Spinal cord (tissue), 10 donors: ENCODE data around the gene MRPS12. TPM values are rescaled to one million over a fixed set of nuclear protein-coding genes. Genes with fewer than 3 reads are reported as not detected.

ENCODE experiments used
- DNase-seq, 6 donors: peaks; one replicate each; pipeline versions ENCODE4 v3.0.0 to v3.0.0-alpha.2; 2013 to 2015; ENCODE audit warnings: low spot score in 6 of 6, low read depth in 4 of 6
- H3K27ac ChIP-seq: one replicate; pipeline ENCODE4 v1.5.1; 2013; ENCODE audit warnings: low read depth, low read length, control low read depth
- H3K27me3 ChIP-seq: one replicate; pipeline ENCODE4 v1.6.1; 2013; ENCODE audit warnings: low read length; ENCODE audit not compliant: control insufficient read depth, insufficient read depth
- H3K36me3 ChIP-seq: one replicate; pipeline ENCODE4 v1.6.1; 2013; ENCODE audit warnings: low read length; ENCODE audit not compliant: control insufficient read depth, insufficient read depth
- H3K4me1 ChIP-seq: one replicate; pipeline ENCODE4 v1.6.1; 2013; ENCODE audit warnings: low read length; ENCODE audit not compliant: control insufficient read depth, insufficient read depth
- H3K4me3 ChIP-seq: one replicate; pipeline ENCODE4 v1.5.1; 2013; ENCODE audit warnings: low read depth, low read length, control low read depth
- H3K9me3 ChIP-seq: one replicate; pipeline ENCODE4 v1.6.1; 2013; ENCODE audit warnings: low read length; ENCODE audit not compliant: control insufficient read depth, insufficient read depth
- WGBS: methylation state at CpG from one replicate; pipeline ENCODE4 v1.1.5; 2013; ENCODE audit warnings: missing lambda C conversion rate; ENCODE audit not compliant: insufficient coverage; 5-methylcytosine and 5-hydroxymethylcytosine counted together
- polyA plus RNA-seq, 2 donors: library from polyadenylated mRNA; unstranded; fragments of 120-200 nt; gene quantifications; one replicate each; pipeline ENCODE4 v1.2.1, GENCODE V29; 2013; ENCODE audit not compliant: insufficient read length in 2 of 2
- total RNA-seq, 2 donors: library from RNA; depleted of rRNA in 1 of 2; stranded (reverse); fragments of 120-200 nt in 1 of 2; fragments of >200 nt in 1 of 2; gene quantifications; one replicate each; pipeline versions ENCODE4 v1.2.3 to v1.2.4, GENCODE V29; 2013 to 2014
- donor health status: healthy.

The MRPS12 gene
- total and polyA plus RNA-seq, 4 donors: 18.7 to 26.9 (median 23.9) TPM

DNA sequence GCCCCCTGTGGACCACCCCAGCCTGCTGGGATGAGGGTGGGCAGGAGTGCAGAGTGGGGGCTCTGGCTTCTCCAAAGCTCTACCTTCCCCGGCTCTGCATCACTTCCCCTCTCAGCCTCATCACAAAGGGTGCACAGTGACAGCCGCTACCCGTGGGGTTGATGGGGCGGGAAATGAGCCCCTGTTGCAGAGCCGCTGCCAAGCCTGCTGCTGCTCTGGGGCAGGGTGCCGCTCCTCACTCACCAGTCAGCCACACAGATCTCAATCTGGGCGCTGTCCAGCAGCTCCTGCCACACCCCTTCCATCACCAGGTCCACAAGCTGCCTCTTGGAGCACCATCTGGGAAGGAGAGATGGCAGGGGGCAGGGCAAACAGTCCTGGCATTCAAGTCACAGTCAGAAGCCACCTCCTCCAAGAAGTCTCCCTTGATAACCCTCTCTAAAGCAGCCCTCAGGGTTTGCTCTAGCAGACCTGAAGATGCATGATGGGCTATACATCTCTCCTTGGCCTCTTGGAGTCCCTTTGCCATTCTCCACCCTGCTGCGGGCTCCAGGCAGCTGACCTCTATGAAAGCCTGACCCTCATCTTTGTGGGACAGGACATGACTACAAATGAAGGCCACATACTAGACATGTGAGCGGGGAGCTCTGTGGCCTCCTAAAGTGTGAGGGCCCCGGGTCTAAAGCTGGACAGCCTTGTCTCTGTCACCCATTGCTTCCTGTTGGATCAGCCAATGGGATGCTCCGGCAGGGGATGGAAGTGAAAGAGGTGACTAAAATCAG lies 15.7 kb downstream of the MRPS12 start:
- peaks cover 21% of the 10 kb centered on the region for H3K36me3 ChIP-seq
- no peak overlapping the region for H3K4me3 ChIP-seq
- no peak for DNase-seq
- H3K9me3 ChIP-seq: no peaks in the 10 kb centered on the region
- 81% methylated on average over 7 of the region's 11 CpGs for WGBS
- no peak overlapping the region for H3K27ac ChIP-seq
- H3K4me1 ChIP-seq: peaks cover 12% of the 10 kb centered on the region
- H3K27me3 ChIP-seq: no peaks in the 10 kb centered on the region

DNA sequence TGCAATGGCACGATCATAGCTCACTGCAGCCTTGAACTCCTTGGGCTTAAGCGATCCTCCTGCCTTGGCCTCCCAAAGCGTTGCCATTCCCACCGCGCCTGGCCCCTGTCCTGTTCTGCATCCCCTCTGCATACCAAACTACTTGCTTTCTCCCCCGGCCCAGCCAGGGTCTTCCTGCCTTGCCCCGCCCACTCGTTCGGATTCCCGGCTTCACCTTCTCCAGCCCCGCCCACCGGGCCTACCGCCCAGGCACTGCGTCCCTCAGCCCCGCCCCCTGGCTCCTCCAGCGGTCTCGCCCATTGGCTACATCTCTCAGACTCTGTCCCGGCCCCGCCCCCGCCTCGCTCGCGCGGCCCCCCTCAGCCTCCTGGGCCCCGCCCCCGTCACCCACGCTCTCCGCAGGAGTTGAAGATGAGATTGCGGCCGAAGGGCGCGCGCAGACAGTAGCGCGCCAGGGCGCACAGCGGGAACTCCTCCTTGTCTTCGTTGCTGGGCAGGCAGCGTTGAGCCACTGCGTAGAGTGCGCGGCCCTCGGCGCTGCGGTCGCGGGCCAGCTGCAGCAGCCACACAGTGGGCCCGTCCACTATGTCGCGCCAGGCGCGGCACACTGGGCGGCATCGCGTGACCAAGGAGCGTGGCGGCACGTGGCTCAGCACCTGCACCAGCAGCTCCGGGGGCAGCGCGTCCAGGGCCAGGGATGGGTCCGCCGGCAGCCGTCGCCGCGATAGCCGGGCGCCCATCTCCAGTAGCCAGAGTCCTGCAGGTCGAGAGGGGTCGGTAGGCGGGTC lies 19.0 kb downstream of the MRPS12 start:
- Histone ChIP-seq H3K27ac (no peak overlapping the region), H3K36me3 (peaks cover 20% of the 10 kb centered on the region), H3K4me1 (peaks cover 12% of the 10 kb centered on the region), H3K27me3 (no peaks in the 10 kb centered on the region), H3K9me3 (no peaks in the 10 kb centered on the region), H3K4me3 (peak overlapping the region; percentile 36)
- DNase-seq: peak; percentile 41 to 98 (median 83)
- WGBS: 2% methylated on average over 72 of the region's 72 CpGs

DNA sequence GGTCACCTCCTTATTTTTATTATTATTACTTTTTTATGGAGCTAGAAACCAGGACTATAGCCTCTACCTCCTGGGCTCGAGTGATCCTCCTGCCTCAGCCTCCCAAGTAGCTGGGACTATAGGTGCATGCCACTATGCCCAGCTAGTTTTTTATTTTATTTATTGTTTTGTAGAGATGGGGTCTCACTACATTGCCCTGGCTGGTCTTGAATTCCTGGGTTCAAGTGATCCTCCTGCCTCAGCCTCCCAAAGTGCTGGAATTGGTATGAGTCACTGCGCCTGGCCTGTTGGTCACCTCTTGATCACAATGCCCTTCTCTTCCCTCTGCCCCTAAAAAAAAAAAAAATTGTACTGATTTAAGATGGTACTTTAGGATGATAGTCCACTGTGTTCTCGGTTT lies 20.4 kb downstream of the MRPS12 start:
- H3K4me3 ChIP-seq: no peak overlapping the region
- no peak for DNase-seq
- peaks cover 6% of the 10 kb centered on the region for H3K36me3 ChIP-seq
- WGBS: no CpG with 5 or more reads among the region's 3 CpGs
- peaks cover 12% of the 10 kb centered on the region for H3K4me1 ChIP-seq
- H3K27me3 ChIP-seq: no peaks in the 10 kb centered on the region
- H3K27ac ChIP-seq: no peak overlapping the region
- no peaks in the 10 kb centered on the region for H3K9me3 ChIP-seq

DNA sequence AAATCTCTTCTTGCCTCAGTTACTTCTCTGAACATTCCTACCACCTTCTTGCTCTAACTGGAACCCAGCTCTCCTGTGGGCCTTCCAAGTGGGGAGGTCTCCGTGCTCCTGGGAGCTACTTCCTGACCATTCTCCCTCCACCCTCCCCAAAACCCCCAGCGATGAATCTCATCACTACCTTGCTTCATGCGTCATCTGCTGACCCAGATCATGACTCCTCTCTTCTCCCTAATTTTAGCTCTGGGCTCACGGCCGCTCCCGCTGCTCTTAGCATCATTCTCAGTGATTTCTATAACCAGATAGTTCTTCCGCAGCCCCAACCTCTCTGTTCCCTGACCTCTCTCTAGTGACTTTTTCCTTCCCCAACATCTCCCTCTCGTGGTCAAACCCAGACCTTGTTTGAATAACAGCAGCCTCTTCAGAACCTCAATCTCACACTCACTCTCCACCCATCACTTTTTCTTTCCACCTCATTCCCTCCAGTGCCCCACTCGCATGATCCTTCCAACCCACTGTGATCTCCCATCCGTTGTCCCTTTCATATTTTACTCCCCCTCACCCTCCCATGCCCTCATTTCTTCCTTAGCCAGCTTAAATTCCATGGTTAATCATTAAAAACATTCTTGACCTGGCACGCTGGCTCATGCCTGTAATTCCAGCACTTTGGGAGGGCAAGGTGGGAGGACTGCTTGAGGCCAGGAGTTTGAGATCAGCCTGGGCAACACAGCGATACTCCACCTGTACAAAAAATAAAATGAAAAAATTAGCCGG lies 21.8 kb downstream of the MRPS12 start:
- Histone ChIP-seq H3K4me3 (no peak overlapping the region), H3K9me3 (no peaks in the 10 kb centered on the region), H3K36me3 (no peaks in the 10 kb centered on the region), H3K4me1 (peaks cover 12% of the 10 kb centered on the region), H3K27ac (no peak overlapping the region), H3K27me3 (no peaks in the 10 kb centered on the region)
- DNase-seq: peak in 2 of 6 donors; percentile 40 to 61
- 63% methylated on average over 11 of the region's 13 CpGs for WGBS

DNA sequence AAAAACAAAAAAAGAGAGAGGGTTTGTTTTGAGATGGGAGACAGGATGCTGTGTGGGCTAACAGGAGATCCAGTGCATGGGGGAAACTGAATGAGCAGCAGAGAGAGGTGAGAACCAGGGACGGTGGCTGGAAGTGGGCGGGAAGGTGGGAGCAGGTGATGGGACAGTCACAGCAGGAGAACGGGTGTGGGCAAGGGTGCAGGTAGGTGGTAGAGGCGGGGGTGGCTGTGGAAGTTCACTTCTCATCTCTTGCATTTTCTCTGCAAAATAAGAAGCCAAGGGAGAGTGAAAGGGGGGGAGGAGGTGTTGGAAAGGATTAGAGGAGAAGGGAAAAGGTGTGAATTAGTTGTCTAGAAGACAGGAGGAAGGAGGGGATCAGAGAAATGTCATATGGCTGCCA lies 22.9 kb downstream of the MRPS12 start:
- Histone ChIP-seq H3K36me3 (no peaks in the 10 kb centered on the region), H3K4me1 (peaks cover 12% of the 10 kb centered on the region), H3K9me3 (no peaks in the 10 kb centered on the region), H3K27ac (no peak overlapping the region), H3K27me3 (no peaks in the 10 kb centered on the region), H3K4me3 (no peak overlapping the region)
- 74% methylated on average over 4 of the region's 4 CpGs for WGBS
- no peak for DNase-seq

DNA sequence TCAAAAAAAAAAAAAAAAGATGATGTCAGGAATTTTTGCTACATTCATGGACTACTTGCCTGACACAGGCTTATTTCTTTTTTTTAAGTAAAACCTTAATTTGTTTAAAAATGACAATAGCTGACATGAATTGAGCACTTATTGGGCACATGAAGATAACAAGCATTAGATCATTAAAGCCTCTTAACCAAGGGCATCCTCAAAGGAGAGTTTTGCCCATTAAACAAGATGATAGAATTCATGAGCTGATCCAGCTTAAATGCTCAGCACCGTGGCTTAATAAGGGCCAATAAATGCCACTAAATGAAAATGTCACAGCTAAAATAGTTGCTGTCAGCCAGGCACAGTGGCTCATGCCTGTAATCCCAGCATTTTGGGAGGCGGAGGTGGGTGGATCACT lies 25.5 kb downstream of the MRPS12 start:
- 63% methylated on average over 1 of the region's 2 CpGs for WGBS
- no peak overlapping the region for H3K4me3 ChIP-seq
- no peaks in the 10 kb centered on the region for H3K9me3 ChIP-seq
- H3K36me3 ChIP-seq: no peaks in the 10 kb centered on the region
- H3K4me1 ChIP-seq: no peaks in the 10 kb centered on the region
- peak in 1 of 6 donors; percentile 18 for DNase-seq
- no peaks in the 10 kb centered on the region for H3K27me3 ChIP-seq
- H3K27ac ChIP-seq: no peak overlapping the region

DNA sequence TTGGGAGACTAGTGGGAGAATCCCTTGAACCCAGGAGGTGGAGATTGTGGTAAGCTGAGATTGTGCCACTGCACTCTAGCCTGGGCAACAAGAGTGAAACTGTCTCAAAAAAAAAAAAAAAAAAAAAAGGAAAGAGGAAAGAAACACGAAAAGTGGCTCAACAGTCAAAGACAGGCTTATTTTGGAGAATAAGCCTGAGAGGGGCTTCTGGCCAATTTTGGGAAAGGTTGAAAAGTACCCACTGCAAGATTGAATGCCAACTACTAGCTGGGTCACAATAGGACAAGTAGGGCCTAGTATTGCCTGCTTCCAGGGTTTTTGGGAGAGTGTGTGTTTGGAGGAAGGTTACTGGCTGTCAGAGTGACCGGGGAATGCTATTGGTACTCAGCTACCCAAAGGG lies 27.6 kb downstream of the MRPS12 start:
- Histone ChIP-seq H3K4me1 (peaks cover 12% of the 10 kb centered on the region), H3K9me3 (no peaks in the 10 kb centered on the region), H3K4me3 (no peak overlapping the region), H3K27me3 (no peaks in the 10 kb centered on the region), H3K27ac (no peak overlapping the region), H3K36me3 (no peaks in the 10 kb centered on the region)
- WGBS: no CpG with 5 or more reads among the region's 2 CpGs
- no peak for DNase-seq

DNA sequence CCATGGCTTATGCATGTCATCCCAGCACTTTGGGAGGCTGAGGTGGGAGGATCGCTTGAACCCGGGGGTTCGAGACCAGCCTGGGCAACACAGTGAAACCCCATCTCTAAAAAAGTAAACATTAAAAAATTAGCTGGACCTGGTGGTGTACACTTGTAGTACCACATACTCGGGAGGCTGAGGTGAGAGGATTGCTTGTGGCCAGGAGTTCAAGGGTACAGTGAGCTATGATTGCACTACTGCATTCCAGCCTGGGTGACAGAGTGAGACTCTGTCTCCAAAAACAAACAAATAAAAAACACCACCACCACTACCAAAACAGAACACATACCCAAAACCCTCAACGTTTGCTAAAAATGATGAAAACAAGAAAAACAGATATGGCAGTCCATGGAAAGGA lies 28.9 kb downstream of the MRPS12 start:
- no peaks in the 10 kb centered on the region for H3K36me3 ChIP-seq
- no peak for DNase-seq
- H3K9me3 ChIP-seq: no peaks in the 10 kb centered on the region
- H3K4me1 ChIP-seq: peaks cover 12% of the 10 kb centered on the region
- H3K4me3 ChIP-seq: no peak overlapping the region
- no peaks in the 10 kb centered on the region for H3K27me3 ChIP-seq
- 100% methylated on average over 1 of the region's 5 CpGs for WGBS
- no peak overlapping the region for H3K27ac ChIP-seq

DNA sequence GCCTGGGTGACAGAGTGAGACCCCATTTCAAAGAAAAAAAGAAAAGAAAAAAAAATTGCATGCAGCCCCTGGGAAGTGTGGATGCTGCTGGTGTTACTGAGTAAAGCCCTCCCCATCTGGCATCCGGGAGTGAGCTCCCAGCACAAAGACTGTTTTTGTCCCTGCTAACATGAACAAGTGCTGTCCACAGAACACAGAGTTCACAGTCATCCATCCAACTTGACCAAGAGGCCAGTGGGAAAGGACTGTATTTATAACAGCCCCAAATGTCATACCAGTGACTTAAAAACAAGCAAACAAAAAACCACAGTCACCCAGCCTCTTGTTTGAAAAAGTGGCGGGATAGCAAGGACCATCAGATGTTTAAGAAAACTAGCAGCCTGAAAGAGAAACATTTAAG lies 34.0 kb downstream of the MRPS12 start:
- H3K4me3 ChIP-seq: no peak overlapping the region
- DNase-seq: no peak
- H3K9me3 ChIP-seq: no peaks in the 10 kb centered on the region
- H3K4me1 ChIP-seq: peaks cover 12% of the 10 kb centered on the region
- H3K27me3 ChIP-seq: no peaks in the 10 kb centered on the region
- no peak overlapping the region for H3K27ac ChIP-seq
- H3K36me3 ChIP-seq: no peaks in the 10 kb centered on the region
- no CpG with 5 or more reads among the region's 2 CpGs for WGBS
